HG02981 (cell line): ENCODE data around the gene LSM12.

Experiments
- ATAC-seq: cut with Tn5 transposase; IDR thresholded peaks from one replicate; pipeline ENCODE4 v1.9.1; 2021; ENCODE audit warnings: mild to moderate bottlenecking, moderate library complexity; ENCODE audit not compliant: unreplicated experiment

The LSM12 gene

GRCh38 chr17:43988301-43988700 lies 78.2 kb downstream of the LSM12 start:
- no peak for ATAC-seq

DNA sequence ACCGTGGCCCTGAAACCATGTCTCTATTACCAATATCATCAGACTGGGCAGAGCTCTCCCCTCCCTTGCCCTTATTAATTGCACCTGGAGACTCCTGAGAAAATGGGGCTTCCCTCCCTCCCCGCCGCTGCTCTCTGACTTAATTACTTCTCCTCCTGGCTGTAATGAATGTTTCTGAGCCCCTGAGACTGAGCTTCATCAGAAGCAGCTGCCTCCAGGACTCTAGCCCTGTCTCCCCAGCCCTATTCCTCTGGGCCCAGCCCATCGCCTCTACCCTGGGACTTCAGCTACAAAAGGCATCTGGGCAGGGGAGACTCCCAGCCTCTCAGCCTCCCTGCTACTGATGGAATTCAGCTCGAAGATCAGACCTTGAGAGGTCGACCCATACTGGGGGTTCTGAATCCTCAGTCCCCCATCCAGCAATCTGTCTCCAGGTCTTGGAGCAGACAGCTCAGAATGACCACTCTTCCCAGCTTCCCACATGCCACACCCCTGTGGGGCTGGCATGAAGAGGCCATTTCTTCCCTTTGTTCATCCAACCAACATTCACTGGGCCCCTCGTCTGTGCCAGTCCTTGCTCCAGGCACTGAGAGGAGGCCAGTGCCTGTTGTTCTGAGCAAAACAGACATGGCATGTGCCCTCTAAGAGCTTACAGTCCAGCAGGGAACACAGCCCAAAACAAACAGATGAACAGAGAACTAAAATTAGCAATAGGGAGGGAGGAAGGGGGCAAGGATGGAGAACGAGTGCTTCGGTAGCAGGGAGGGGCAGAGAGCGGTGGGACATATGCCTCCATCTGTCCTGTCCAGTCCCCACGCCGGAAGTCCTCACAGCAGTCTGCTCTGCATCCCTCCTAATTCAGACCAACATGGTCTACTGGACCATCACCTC lies 79.1 kb downstream of the LSM12 start:
- ATAC-seq, result no peak

- no peak for ATAC-seq
These were observed 80.1 kb downstream of the LSM12 start for GRCh38 chr17:43986225-43986981.

DNA sequence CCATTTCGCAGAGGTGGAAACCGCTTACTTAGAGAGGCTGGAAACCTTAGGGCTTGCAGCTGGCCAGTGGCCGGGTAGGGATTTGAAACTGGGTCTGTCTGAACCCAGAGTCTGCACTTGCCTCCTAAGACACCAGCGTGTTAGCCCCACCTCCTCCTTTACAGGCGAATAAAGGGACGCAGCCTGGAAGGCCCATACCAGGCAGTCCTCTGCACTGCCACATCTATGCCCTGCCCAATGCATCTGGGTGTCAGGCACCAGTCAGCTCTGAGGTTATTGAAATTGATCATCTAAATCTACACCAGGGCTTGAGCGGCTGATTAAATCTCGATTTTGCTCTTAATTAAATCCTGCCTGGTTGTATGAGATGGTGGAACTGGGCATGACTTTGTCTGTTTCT lies 82.0 kb downstream of the LSM12 start:
- no peak for ATAC-seq
